ENCODE results near the gene APOF.
A peak's percentile ranks its signal among the peaks of the same experiment; 100 is the strongest.
"Not testable (repeated sequence)": the region's sequence is repeated elsewhere in the genome, so short reads cannot be mapped to it uniquely, and the experiment has no call there.

Gene APOF, protein sequence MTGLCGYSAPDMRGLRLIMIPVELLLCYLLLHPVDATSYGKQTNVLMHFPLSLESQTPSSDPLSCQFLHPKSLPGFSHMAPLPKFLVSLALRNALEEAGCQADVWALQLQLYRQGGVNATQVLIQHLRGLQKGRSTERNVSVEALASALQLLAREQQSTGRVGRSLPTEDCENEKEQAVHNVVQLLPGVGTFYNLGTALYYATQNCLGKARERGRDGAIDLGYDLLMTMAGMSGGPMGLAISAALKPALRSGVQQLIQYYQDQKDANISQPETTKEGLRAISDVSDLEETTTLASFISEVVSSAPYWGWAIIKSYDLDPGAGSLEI

DNA sequence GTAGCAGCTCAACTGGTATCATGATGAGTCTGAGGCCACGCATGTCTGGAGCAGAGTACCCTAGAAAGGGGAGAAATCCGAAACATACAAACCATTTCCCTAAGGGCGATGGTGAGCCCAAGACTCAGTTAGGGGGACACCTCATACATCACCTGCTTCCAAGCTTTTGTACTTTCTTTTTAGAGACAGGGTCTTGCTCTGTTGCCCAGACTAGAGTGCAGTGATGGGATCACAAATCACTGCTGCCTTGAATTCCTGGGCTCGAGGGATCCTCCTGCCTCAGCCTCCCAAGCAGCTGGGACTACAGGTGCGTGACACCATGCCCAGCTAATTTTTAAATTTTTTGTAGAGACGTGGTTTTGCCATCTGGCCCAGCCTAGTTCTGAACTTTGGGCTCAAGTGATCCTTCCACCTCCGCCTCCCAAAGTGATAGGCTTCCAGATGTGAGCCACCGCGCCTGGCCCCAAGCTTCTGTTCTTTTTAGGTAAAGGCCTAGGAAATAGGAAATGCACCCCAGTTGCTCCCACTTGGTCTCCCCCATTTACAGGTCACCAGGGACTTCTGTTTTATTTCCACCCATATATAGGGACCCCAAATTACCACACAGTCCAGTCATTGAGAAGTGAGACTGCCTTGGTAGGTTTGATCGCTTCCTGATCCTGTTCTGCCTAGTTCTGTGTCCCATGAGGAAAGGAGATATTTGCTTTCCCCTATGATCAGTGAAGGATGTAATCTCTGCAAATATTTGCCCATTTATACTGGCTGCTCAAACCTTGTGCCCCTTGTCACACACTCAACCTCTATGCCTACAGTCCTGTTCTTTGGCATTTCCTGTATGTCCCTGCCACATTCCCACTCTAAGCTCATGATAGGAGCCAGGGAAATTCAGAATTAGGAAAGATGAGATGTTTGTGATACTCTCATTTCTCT is at the start of gene APOF:
TSS of gene APOF (minus strand) at position 728 of the 930 bp plus-strand sequence. CDS start at position 616, 112 bp downstream.
- DNase-seq (ENCODE audit: low spot score) = no peak

DNA sequence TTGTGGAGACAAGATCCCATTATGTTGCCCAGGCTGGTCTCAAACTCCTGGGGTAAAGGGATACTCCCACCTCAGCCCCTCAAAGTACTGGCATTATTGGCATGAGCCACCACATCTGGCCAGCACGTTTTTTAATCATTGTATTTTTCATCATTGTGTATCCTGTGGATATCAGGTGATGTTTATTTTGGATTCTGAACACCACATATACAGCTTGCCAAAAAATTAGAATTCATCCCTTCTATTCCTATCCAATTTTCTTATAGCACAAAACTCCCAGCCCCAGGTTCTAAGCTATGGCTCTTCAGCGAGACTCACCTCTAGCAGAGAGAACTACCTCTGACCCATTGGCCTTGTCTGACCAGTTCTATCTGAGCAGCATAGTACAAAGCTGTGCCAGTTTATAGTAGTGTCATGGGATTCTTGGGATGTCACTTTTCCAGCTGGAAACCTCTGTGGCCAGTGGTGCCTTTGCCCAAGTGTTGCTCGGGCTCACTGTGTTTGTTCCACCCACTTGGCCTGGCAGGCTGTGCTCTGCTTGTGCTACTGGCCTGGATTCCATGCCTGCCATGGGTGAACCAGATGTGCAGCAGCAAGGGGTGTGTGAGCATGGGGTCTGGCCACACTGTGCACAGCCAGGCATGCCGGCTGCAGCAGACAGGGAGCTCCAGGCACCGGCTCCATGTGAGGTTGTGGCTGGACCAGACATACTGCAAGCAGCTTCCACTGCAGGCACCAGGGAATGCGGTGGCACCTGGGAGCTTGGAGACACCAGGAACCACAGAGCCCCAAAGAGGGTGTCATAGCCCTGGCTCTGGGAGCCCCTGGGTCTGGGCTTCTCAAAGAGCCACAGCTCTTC is 49.4 kb upstream of the APOF start:
- DNase-seq (ENCODE audit: low spot score) = no peak

DNA sequence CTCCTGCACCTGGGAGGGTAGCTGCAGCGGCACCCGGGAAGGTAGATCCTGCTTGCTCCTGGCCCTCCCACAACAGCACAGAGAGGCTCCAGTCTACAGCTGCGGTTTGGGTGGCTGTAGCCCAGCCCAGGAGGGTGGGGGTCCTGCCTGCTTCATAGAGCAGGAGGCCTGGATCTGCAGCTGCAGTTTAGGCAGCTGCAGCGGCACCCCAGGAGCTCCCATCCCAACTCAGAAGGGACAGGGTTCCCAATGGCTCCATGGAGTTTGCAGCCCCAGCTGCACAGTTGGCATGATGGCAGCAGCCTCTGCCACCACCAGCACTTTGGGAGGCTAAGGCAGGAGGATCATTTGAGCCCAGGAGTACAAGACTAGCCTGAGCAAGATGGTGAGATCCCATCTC is 48.1 kb upstream of the APOF start:
- DNase-seq (ENCODE audit: low spot score) = no peak

DNA sequence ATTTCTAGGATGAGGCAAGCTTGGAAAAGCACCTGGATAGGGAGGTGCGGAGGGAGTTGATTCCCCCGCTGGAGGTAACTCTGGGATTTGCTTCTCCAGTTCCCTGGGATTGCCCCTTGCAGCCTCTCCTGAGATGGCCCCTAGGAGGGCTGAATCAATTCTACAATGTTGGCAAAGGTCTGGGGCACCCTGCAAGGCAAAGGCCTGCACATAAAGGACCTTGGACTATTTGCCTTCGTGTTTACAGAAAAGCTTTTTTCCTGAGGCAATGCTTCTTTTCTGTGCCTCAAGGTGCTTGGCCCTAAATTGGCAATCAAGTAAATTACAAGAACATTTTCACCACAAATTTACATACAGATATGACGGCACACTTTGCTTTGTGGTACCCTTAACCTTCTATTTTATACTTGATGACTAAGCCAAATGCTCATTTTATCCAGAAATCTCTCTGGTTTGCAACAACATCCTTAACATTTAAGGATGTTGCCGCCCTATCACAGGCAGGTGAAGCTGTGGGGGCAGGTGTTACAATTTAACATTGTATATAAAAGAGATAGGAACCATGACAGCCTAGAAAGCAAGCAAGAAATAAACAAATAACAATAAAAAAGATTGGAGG is 46.3 kb upstream of the APOF start:
- DNase-seq (ENCODE audit: low spot score) = no peak

DNA sequence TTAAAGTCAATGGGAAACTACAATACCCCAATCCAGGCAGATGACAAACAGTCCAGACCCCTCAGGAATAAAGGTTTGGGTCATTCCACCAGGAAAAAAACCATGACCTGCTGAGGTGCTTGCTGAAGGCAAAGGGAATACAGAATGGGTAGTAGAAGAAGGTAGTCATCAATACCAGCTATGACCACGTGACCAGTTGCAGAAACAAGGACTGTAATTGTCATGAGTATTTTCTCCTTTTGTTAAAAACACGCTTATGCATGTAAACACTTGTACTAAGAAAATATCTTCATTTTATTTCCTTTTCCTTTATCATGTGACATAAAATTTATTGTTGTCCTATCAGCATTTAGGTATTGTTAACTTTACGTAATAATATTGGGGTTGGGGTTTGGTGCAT is 41.6 kb upstream of the APOF start:
- DNase-seq (ENCODE audit: low spot score) = not testable (repeated sequence)

DNA sequence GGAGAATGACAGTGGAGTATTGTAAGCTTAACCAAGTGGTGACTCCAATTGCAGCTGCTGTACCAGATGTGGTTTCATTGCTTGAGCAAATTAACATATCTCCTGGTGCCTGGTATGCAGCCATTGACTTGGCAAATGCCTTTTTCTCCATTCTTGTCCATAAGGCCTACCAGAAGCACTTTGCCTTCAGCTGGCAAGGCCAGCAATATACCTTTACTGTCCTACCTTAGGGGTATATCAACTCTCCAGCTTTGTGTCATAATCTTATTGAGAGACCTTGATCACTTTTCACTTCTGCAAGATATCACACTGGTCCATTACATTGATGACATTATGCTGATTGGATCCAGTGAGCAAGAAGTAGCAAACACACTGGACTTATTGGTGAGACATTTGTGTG is 39.0 kb upstream of the APOF start:
- DNase-seq (ENCODE audit: low spot score) = not testable (repeated sequence)

DNA sequence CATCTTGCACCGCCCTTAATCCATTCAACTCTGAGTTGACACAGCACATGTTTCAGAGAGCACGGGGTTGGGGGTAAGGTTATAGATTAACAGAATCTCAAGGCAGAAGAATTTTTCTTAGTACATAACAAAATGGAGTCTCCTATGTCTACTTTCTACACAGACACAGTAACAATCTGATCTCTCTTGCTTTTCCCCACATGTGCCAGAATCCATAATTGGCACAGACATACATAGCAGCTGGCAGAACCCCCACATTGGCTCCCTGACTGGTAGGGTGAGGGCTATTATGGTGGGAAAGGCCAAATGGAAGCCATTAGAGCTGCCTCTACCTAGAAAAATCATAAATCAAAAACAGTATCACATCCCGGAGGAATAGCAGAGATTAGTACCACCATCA is 38.5 kb upstream of the APOF start:
- not testable (repeated sequence) for DNase-seq (ENCODE audit: low spot score)

DNA sequence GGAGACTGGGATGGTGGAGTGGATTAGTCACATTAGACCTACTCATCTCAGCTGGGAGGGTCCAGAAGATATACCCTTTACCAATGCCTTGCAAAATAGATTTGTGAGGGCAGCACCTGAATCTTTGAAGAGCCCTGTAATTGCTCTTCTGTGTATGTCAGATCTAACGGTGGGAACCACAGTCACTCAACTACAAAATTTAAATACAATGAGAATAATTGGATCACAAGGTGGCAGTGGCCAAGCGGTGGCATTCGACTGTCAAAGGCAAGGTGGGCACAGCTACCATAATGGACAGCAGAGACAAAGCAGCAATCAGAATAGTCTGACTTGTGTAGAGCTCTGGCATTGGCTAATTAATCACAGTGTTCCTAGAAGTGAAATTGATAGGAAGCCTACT is 36.8 kb upstream of the APOF start:
- DNase-seq (ENCODE audit: low spot score) = not testable (repeated sequence)

DNA sequence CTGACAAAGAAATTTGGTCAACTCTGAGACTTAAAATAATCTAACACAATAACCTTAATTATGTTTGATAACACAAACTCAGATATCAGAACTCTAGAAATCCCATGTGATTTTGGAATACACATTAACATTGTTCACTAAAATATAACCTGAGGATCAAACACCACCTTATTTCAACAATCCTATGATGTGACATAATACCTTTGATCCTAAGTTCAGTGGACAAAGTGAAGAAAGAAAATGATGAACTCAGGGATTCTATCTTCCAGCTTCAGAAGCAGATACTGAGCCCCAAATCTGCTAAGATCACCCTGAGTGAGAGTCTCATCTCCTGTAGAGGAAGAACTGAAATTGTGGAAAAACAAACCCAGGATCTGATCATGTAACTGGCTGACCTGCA is 35.7 kb upstream of the APOF start:
- DNase-seq (ENCODE audit: low spot score) = no peak

DNA sequence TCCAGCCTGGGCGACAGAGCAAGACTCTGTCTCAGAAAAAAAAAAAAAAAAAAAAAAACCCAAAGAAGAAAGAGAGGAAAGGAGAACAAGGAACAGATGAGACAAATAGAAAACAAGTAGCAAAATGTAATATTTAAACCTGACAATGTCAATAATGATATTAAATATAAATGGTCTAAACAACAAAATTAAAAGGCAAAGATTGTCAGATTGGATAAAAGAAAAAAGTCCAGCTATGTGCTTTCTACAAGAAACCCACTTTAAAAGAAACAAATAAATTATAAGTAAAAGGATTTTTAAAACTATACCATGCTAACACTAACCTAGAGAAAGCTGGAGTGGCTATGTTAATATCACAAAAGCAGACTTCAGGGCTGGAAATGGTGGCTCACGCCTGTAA is 29.7 kb upstream of the APOF start:
- DNase-seq (ENCODE audit: low spot score) = no peak

DNA sequence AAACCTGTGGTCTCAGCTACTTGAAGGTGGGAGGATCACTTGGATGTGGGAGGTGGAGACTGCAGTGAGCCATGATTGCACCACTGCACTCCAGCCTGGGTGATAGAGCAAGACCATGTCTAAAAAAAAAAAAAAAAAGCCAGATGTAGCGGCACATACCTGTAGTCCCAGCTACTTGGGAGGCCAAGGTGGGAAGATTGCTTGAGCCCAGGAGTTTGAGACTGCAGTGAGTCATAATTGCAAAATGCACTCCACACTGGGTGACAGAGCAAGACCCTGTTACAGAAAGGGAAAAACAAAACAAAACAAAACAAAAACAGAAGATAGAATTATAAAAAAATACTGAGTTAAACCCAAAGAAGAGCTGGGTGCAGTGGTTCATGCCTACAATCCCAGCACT is 29.1 kb upstream of the APOF start:
- DNase-seq (ENCODE audit: low spot score) = no peak

DNA sequence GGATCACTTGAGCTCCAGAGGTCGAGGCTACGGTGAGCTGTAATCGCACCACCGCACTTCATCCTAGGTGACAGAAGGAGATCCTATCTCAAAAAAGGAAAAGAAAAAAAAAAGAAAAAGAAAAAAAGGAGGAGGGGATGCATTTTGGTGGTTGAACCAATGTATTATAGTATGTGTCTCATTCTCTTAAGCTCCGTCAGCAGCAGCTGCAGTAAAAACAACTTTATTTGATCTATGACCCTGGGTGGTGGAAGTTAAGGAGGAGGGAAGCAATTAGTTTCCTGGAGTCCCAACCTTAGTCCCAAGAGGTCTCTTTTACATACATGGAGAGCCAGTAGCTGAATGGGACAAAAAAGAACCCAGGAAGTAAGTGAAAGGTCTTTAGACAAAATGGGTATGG is 26.8 kb upstream of the APOF start:
- DNase-seq (ENCODE audit: low spot score) = no peak

DNA sequence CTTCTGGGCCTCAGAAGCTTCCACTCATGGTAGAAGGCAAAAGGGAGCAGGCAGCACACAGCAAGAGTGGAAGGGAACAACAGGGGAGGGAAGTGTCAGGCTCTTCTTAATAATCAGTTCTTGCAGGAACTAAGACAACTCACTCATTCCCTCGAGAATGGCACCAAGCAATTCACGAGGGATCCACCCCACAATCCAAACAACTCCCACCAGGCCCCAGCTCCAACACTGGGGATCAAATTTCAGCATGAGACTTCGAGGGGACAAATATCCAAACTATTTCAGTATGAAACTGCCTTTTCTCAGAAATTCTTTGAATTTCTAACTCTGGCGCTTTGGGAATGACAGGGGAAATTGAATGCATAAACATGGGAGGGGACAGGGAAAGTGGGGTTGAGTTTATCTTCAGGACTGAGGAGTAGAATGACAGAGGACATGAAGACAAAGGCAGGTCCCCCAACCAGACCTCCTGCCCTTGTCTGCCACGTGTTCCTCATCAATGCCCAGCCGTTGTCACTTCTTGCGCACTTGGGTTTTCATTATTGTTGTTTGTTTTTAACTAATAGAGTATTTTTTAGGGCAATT is 24.6 kb upstream of the APOF start:
- DNase-seq (ENCODE audit: low spot score) = no peak

DNA sequence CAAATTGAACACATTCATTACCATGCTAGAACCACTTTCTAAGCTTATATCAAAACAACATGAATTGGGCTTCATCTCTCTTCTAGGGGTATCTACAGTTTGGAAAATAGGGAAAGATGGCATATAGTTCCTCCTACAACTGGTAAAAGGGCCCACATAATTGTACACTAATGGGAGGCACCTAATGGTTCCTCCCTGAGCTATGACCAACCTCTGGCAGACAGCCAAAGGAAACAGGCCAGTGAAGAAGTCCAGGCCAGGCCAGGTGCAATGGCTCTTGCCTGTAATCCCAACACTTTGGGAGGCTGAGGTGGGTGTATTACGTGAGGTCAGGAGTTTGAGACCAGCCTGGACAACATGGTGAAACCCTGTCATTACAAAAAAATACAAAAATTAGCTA is 23.2 kb upstream of the APOF start:
- no peak for DNase-seq (ENCODE audit: low spot score)

DNA sequence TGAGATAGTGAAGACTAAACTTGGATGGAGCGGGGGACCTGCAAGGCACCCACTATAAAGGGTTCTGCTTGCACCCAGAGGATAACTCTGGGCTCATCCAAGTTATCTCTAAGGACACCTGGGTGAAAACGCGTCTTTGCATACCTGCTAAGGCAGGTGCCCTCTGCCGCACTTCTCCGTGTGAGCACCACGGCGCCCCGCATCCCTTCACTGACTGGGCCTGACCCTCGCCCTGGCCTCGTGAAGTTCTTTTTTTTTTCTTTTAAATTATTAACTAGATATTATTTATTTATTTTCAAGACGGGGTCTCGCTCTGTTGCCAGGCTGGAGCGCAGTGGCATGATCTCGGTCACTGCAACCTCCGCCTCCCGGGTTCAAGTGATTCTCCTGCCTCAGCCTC is 20.0 kb upstream of the APOF start:
- no peak for DNase-seq (ENCODE audit: low spot score)

DNA sequence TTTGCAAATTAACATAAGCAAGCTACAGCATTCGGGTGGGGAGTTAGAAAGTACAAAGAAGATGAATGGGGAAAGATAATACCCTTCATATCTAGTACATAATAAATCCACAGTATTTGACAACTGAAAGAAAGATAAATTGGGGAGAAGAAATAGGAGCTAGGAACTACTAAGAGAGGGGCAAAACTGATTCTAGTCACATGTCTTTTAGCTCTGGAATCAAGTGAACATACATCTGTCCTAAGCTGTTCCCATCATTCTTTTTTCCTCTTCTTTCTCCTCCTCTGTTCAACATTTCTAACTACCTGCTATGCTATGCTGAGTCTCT is 15.3 kb upstream of the APOF start:
- no peak for DNase-seq (ENCODE audit: low spot score)

DNA sequence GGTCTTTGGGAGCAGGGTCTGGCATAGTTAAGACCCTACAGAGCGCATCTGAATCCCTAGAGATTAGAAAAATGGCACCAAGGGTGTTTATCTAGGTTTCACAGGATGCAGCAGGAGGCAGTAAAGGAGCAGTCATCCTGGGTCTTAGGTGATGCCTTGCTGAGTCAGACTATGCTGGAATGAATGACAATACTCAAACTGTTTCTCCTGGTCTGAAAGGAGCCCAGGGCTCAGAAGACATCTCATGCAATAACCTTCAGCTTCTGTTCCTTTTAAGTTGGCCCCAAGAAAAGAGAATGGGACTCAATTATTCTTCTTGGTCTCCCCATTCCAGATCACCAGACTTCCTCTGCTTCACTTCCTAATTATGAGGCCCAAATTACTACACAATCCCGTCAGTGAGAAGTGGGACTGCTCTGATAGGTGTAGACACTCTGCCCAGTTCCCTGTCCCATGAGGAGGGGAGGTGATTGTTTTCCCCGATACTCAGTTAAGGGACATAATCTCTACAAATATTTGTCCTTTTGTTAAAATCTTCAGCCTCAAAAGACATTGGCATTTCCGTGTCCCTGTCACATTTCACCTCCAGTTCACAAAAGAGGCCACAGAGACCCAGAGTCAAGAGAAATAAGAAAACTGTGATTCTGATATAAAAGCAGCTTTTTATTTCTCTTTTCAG is 14.8 kb upstream of the APOF start:
- no peak for DNase-seq (ENCODE audit: low spot score)

DNA sequence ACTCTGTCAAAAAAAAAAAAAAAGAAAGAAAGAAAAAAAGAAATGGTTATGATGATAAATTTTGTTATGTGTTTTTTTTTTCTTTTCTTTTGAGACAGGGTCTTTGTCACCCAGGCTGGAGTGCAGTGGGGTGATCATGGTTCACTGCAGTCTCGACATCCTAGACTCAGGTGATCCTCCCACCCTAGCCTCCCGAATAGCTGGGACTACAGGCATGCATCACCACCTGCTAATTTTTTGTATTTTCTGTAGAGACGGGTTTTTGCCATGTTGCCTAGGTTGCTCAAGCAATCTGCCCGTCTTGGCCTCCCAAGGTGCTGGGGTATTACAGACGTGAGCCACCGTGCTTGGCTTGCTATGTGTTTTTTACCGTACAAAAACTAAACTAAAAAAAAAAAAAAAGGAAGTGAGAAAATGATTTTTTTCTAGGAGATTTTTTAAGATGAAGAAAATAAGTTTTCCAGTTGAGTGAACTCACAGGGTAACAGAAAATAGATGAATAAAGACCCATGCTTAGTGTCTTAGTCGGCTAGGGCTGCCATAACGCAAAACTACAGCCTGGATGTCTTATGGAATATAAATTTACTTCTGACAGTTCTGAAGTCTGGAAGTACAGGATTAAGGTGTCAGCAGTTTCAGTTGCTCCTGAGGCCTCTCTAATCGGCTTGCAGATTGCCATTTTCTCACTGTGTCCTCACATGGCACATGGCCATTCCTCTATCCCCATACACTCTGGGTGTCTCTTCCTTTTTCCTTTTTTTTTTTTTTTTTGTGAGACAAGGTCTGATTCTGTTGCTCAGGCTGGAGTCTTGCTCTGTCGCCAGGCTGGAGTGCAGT is 13.2 kb upstream of the APOF start:
- DNase-seq (ENCODE audit: low spot score) = peak; percentile 22

DNA sequence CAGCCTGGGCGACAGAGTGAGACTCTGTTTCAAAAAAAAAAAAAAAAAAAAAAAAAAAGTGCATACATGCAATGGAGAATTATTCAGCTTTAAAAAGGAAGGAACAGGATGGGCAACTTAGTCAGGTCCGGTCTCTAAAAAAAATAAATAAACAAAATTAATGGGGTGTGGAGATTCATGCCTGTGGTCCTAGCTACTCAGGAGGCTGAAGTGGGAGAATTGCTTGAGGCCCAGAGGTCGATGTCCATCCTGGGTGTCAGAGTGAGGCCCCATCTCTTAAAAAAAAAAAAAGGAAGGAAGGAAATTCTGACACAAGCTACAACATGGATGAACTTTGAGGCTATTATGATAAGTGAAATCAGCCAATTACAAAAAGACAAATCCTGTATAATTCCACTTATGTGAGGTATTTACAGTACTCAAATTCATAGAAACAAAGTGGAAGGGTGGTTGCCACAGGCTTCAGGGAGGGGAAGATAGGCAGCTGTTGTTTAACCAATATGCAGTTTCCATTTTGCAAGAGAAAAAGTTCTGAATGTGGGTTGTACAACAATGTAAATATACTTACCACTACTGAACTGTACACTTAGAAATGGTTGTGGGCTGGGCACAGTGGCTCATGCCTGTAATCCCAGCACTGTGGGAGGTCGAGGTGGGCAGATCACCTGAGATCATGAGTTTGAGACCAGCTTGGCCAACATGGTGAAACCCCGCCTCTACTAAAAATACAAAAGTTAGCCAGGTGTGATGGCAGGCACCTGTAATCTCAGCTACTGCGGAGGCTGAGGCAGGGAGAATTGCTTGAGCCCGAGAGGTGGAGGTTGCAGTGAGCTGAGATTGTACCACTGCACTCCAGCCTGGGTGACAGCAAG is 12.3 kb upstream of the APOF start:
- DNase-seq (ENCODE audit: low spot score) = no peak
